ENCODE measurements around the gene TOR4A. TPM values are rescaled to one million over a fixed set of nuclear protein-coding genes. Genes with fewer than 3 reads are reported as not detected.
"Not testable (repeated sequence)": the region's sequence is repeated elsewhere in the genome, so short reads cannot be mapped to it uniquely, and the experiment has no call there.

The TOR4A gene
- polyA plus RNA-seq, 1 donor: 18.4 TPM

DNA sequence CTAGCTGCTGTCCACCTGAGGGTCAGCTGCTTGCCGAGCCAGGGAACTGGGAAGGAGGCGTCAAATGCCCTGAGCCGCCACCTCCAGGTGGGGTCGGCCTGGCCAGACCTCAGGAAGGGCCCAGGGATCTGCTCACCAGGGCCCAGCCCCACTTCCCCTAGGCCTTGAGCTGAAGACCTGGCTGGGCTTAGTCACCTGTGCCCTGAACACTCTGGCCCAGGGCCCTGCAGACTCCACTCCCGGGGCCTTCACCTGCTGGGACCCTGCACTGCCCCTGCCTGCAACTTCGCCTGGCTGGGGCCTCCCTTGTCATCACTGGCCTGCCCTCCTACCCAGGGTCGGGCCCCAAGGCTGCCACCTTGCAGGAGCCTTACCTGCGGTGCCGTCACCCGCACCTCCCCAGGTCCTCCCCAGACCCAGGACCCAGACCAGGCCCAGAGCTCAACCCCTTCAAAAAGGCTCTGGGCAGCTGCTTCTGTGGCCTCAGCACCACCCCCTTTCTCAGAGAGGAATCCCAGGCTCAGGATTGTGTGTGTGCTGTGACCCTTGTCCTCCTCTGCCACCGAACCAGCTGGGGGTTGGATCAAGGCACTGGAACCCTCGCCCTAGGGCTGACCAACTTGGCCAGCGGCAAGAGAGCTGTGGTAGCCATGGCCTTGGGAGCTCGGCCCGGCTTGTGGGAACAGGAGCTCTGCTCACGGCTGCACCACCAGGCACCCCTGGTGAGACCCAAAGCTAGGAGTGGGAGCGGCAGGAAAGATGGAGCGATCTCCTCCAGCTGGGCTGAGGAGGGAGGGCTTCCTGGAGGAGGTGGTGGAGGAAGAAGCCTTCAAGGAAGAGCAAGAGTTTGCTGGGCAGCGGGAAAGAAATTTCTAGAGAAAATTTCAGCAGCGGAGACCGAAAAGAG lies 23.6 kb upstream of the TOR4A start:
- peaks cover 15% of the 10 kb centered on the region for H3K36me3 ChIP-seq (ENCODE audit: control insufficient read depth, insufficient read depth, low read length)
- peak in 1 of 2 donors; percentile 65 for DNase-seq
- H3K4me1 ChIP-seq (ENCODE audit: control insufficient read depth, insufficient read depth, low read length): peaks cover 35% of the 10 kb centered on the region
- H3K4me3 ChIP-seq (ENCODE audit: low read length): peak overlapping the region; percentile 95
- no peaks in the 10 kb centered on the region for H3K9me3 ChIP-seq (ENCODE audit: control insufficient read depth, low read depth, low read length)
- WGBS (ENCODE audit: insufficient coverage, low lambda C conversion rate): 30% methylated on average over 2 of the region's 21 CpGs
- H3K27ac ChIP-seq (ENCODE audit: low read length): peak overlapping the region; percentile 85
- no peaks in the 10 kb centered on the region for H3K27me3 ChIP-seq (ENCODE audit: control insufficient read depth, insufficient read depth, low read length)

DNA sequence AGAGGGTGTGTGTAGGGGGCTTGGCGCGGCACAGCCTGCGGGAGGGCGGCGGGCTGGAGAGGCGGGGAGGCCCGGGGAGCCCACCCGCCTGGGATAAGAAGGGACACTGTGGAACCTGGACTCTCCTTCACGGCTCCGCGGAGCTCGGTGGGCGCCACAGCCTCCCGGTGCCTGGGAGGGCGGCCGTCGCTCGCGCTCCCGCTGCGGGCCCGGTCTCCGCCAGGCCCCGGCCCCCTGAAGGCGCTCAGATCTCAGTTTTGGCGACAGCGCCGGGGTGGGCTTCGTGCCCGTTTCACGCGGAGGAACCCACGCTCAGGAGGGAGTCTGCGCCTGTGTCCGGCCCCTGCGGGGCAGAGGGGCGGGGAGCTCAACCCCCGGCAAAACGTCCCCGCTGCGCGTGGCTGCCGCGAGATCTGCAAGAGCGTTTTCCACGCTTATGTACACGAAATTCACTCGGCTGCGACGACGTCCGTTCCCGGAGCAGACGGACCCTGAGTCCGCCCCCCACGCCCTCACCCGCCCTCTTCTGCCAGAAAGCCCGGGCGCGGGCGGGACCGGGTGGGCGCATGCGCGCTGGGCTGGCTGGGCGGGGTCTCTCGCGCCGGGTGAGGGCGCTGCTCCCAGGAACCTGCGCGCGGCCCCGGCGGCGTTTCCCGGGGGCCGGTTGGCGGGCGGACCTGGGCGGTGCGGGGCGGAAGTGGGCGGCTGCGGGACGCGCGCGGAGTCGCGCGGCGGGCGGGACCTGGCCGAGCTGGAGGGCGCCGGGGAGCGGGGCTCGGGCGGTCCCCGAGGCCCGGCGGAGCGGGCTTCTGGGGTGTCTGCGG lies 22.7 kb upstream of the TOR4A start, which contains the start of gene NELFB:
NELFB (plus strand) TSS at position 704 of the 824 bp plus-strand sequence.
- Histone ChIP-seq H3K27ac (ENCODE audit: low read length) (peak within 1 kb of the TSS; percentile 85), H3K36me3 (ENCODE audit: control insufficient read depth, insufficient read depth, low read length) (peaks cover 19% of the 10 kb centered on the region), H3K4me1 (ENCODE audit: control insufficient read depth, insufficient read depth, low read length) (peaks cover 35% of the 10 kb centered on the region), H3K27me3 (ENCODE audit: control insufficient read depth, insufficient read depth, low read length) (no peaks in the 10 kb centered on the region), H3K4me3 (ENCODE audit: low read length) (peak within 1 kb of the TSS; percentile 95), H3K9me3 (ENCODE audit: control insufficient read depth, low read depth, low read length) (no peaks in the 10 kb centered on the region)
- DNase-seq: peak; percentile 89 to 92
- no CpG with 5 or more reads among the region's 105 CpGs for whole genome bisulfite sequencing (ENCODE audit: insufficient coverage, low lambda C conversion rate)

- Histone ChIP-seq H3K9me3 (ENCODE audit: control insufficient read depth, low read depth, low read length) (no peaks in the 10 kb centered on the region), H3K36me3 (ENCODE audit: control insufficient read depth, insufficient read depth, low read length) (peaks cover 19% of the 10 kb centered on the region), H3K4me1 (ENCODE audit: control insufficient read depth, insufficient read depth, low read length) (peaks cover 35% of the 10 kb centered on the region), H3K27ac (ENCODE audit: low read length) (peak overlapping the region; percentile 44), H3K4me3 (ENCODE audit: low read length) (peak overlapping the region; percentile 89), H3K27me3 (ENCODE audit: control insufficient read depth, insufficient read depth, low read length) (no peaks in the 10 kb centered on the region)
- DNase-seq: no peak
- no CpG with 5 or more reads among the region's 51 CpGs for WGBS (ENCODE audit: insufficient coverage, low lambda C conversion rate)
Measured at GRCh38 chr9:137255448-137256114, 21.9 kb upstream of the TOR4A start.

- peaks cover 35% of the 10 kb centered on the region for H3K4me1 ChIP-seq (ENCODE audit: control insufficient read depth, insufficient read depth, low read length)
- H3K27me3 ChIP-seq (ENCODE audit: control insufficient read depth, insufficient read depth, low read length): no peaks in the 10 kb centered on the region
- H3K9me3 ChIP-seq (ENCODE audit: control insufficient read depth, low read depth, low read length): no peaks in the 10 kb centered on the region
- WGBS (ENCODE audit: insufficient coverage, low lambda C conversion rate): 100% methylated on average over 4 of the region's 15 CpGs
- peak overlapping the region; percentile 89 for H3K4me3 ChIP-seq (ENCODE audit: low read length)
- DNase-seq: no peak
- peaks cover 19% of the 10 kb centered on the region for H3K36me3 ChIP-seq (ENCODE audit: control insufficient read depth, insufficient read depth, low read length)
- no peak overlapping the region for H3K27ac ChIP-seq (ENCODE audit: low read length)
Measured at GRCh38 chr9:137256362-137256761, 21.2 kb upstream of the TOR4A start.

DNA sequence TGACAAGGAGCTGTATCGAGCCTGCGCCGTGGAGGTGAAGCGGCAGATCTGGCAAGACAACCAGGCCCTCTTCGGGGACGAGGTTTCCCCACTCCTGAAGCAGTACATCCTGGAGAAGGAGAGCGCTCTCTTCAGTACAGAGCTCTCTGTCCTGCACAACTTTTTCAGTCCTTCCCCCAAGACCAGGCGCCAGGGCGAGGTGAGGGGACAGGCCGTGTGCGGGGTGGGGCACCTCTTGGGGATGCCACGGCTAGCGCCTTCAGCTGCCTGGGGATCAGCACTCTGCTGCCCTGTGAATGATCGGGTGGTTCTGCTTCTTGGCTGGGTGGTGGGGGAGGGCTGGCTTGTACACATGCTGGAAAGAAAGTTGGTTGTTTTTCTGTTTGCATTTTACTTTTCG lies 20.7 kb upstream of the TOR4A start:
- H3K27ac ChIP-seq (ENCODE audit: low read length): no peak overlapping the region
- no peak overlapping the region for H3K4me3 ChIP-seq (ENCODE audit: low read length)
- no peak for DNase-seq
- peaks cover 2% of the 10 kb centered on the region for H3K9me3 ChIP-seq (ENCODE audit: control insufficient read depth, low read depth, low read length)
- no peaks in the 10 kb centered on the region for H3K27me3 ChIP-seq (ENCODE audit: control insufficient read depth, insufficient read depth, low read length)
- H3K4me1 ChIP-seq (ENCODE audit: control insufficient read depth, insufficient read depth, low read length): peaks cover 34% of the 10 kb centered on the region
- no CpG with 5 or more reads among the region's 15 CpGs for WGBS (ENCODE audit: insufficient coverage, low lambda C conversion rate)
- peaks cover 23% of the 10 kb centered on the region for H3K36me3 ChIP-seq (ENCODE audit: control insufficient read depth, insufficient read depth, low read length)

DNA sequence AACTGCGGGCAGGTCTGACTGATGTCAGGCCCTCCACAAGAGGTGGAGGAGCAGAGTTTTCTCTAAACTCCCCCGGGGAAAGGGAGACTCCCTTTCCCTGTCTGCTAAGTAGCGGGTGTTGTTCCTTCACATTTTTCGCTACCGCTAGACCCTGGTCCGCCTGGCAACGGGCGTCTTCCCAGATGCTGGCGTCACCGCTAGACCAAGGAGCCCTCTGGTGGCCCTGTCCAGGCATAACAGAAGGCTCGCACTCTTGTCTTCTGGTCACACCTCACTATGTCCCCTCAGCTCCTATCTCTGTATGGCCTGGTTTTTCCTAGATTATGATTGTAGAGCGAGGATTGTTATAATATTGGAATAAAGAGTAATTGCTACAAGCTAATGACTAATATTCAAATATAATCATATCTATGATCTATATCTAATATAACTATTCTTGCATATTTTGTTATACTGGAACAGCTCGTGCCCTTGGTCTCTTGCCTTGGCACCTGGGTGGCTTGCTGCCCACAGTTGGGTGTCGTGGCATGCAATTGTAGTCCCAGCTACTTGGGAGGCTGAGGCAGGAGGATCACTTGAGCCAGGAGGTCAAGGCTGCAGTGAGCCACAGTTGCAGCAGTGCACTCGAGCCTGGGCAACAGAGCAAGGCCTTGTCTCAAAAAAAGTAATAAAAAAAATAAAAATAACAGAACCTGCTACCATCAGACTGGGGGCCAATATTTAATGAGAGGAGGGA lies 15.2 kb upstream of the TOR4A start:
- H3K36me3 ChIP-seq (ENCODE audit: control insufficient read depth, insufficient read depth, low read length): peaks cover 52% of the 10 kb centered on the region
- H3K4me1 ChIP-seq (ENCODE audit: control insufficient read depth, insufficient read depth, low read length); H3K27ac ChIP-seq (ENCODE audit: low read length); H3K4me3 ChIP-seq (ENCODE audit: low read length); H3K9me3 ChIP-seq (ENCODE audit: control insufficient read depth, low read depth, low read length); H3K27me3 ChIP-seq (ENCODE audit: control insufficient read depth, insufficient read depth, low read length); DNase-seq: not testable (repeated sequence)
- WGBS (ENCODE audit: insufficient coverage, low lambda C conversion rate): 80% methylated on average over 1 of the region's 15 CpGs

GRCh38 chr9:137262909-137263285 lies 14.6 kb upstream of the TOR4A start:
- no peak overlapping the region for H3K27ac ChIP-seq (ENCODE audit: low read length)
- DNase-seq: no peak
- WGBS (ENCODE audit: insufficient coverage, low lambda C conversion rate): no CpG with 5 or more reads among the region's 24 CpGs
- H3K9me3 ChIP-seq (ENCODE audit: control insufficient read depth, low read depth, low read length): peaks cover 5% of the 10 kb centered on the region
- H3K27me3 ChIP-seq (ENCODE audit: control insufficient read depth, insufficient read depth, low read length): no peaks in the 10 kb centered on the region
- no peaks in the 10 kb centered on the region for H3K4me1 ChIP-seq (ENCODE audit: control insufficient read depth, insufficient read depth, low read length)
- peaks cover 53% of the 10 kb centered on the region for H3K36me3 ChIP-seq (ENCODE audit: control insufficient read depth, insufficient read depth, low read length)
- H3K4me3 ChIP-seq (ENCODE audit: low read length): no peak overlapping the region

GRCh38 chr9:137263506-137263905 lies 14.0 kb upstream of the TOR4A start:
- Histone ChIP-seq H3K27ac (ENCODE audit: low read length) (no peak overlapping the region), H3K9me3 (ENCODE audit: control insufficient read depth, low read depth, low read length) (peaks cover 5% of the 10 kb centered on the region), H3K36me3 (ENCODE audit: control insufficient read depth, insufficient read depth, low read length) (peaks cover 53% of the 10 kb centered on the region), H3K27me3 (ENCODE audit: control insufficient read depth, insufficient read depth, low read length) (no peaks in the 10 kb centered on the region), H3K4me1 (ENCODE audit: control insufficient read depth, insufficient read depth, low read length) (no peaks in the 10 kb centered on the region), H3K4me3 (ENCODE audit: low read length) (no peak overlapping the region)
- no peak for DNase-seq
- 93% methylated on average over 3 of the region's 10 CpGs for WGBS (ENCODE audit: insufficient coverage, low lambda C conversion rate)

GRCh38 chr9:137264067-137264466 lies 13.5 kb upstream of the TOR4A start:
- Histone ChIP-seq H3K9me3 (ENCODE audit: control insufficient read depth, low read depth, low read length) (peaks cover 5% of the 10 kb centered on the region), H3K4me1 (ENCODE audit: control insufficient read depth, insufficient read depth, low read length) (no peaks in the 10 kb centered on the region), H3K36me3 (ENCODE audit: control insufficient read depth, insufficient read depth, low read length) (peaks cover 56% of the 10 kb centered on the region), H3K27me3 (ENCODE audit: control insufficient read depth, insufficient read depth, low read length) (no peaks in the 10 kb centered on the region), H3K27ac (ENCODE audit: low read length) (no peak overlapping the region), H3K4me3 (ENCODE audit: low read length) (no peak overlapping the region)
- no CpG with 5 or more reads among the region's 22 CpGs for WGBS (ENCODE audit: insufficient coverage, low lambda C conversion rate)
- no peak for DNase-seq
